ELR (cell line): ENCODE data around the gene EIF2B4.
"Not testable (repeated sequence)": the region's sequence is repeated elsewhere in the genome, so short reads cannot be mapped to it uniquely, and the experiment has no call there.

Experiments
- DNase-seq: peaks from one replicate; pipeline ENCODE4 v3.0.0-alpha.2; 2015; ENCODE audit warnings: low read depth

Gene EIF2B4

GRCh38 chr2:27335311-27335710, 34.8 kb downstream of the EIF2B4 start:
- no peak for DNase-seq

- no peak for DNase-seq
Observed at GRCh38 chr2:27324720-27325119, 45.4 kb downstream of the EIF2B4 start.

- DNase-seq = no peak
Observed at GRCh38 chr2:27323596-27324285, 46.4 kb downstream of the EIF2B4 start.

GRCh38 chr2:27322766-27323595, 47.2 kb downstream of the EIF2B4 start, which contains the start of gene MPV17:
TSS of gene MPV17 (minus strand) at chr2:27323097. CDS start at chr2:27322517, 580 bp downstream.
- DNase-seq = peak; percentile 94

- DNase-seq = peak; percentile 39
Observed at GRCh38 chr2:27322301-27322765, 47.8 kb downstream of the EIF2B4 start.

- peak; percentile 99 for DNase-seq
Observed at GRCh38 chr2:27320958-27321543, 49.1 kb downstream of the EIF2B4 start.

- DNase-seq = not testable (repeated sequence)
Observed at GRCh38 chr2:27319839-27320238, 50.3 kb downstream of the EIF2B4 start.

GRCh38 chr2:27316655-27317412, 53.3 kb downstream of the EIF2B4 start:
- no peak for DNase-seq

- no peak for DNase-seq
Observed at GRCh38 chr2:27315122-27315521, 55.0 kb downstream of the EIF2B4 start.

- DNase-seq = no peak
Observed at GRCh38 chr2:27314709-27315108, 55.4 kb downstream of the EIF2B4 start.
